Measurements from ENCODE around the gene LRRC7. TPM values are rescaled to one million over a fixed set of nuclear protein-coding genes. Genes with fewer than 3 reads are reported as not detected.

LRRC7 gene
- polyA plus RNA-seq, 1 of the 3 experiments (the other 2 are of a cell fraction), result 0.02 TPM

DNA sequence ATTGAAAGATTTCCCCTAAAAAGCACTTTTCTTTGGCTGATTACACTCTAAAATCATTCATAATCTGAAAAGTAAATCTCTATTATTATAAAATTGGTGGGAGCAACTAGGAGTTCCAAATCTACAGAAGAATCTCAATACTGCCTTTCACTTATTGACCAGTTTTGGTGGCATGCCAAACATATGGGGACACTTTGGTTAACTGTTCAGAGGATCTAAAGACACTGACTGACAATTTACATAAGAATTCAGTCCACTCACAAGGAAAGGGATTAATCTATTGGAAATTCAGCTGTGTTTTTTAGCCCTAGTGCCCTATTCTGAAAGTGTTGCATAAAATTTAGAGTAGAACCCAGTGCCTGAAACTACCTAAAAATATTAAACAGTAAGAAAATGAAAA, 524.1 kb downstream of the LRRC7 start:
- Histone ChIP-seq H3K36me3 (replicated peaks in 1 of 2; ENCODE audit: control insufficient read depth in 1 of 2, insufficient read depth in 2 of 2, low read length in 1 of 2) (no peaks in the 10 kb centered on the region), H2AFZ (ENCODE audit: low read depth) (peak overlapping the region; percentile 49; the same call in 1 of the 2 replicates), H3K9me2 (no peaks in the 10 kb centered on the region), H3K9ac (no peak overlapping the region), H3K79me2 (ENCODE audit: insufficient read depth) (no peaks in the 10 kb centered on the region), H3K9me3 (no peaks in the 10 kb centered on the region; the same call in 1 of the 2 replicates), H3K27ac (ENCODE audit: low read depth in 2 of 2, low read length in 1 of 2) (no peak overlapping the region), H3K4me1 (ENCODE audit: control insufficient read depth in 1 of 2, insufficient read depth in 2 of 2, low read depth in 1 of 2, low read length in 1 of 2) (peaks cover 3 to 8% of the 10 kb centered on the region in 2 experiments; a peak in 2 of 4 replicates), H4K20me1 (ENCODE audit: insufficient read depth) (no peaks in the 10 kb centered on the region), H3K4me3 (ENCODE audit: low read depth in 2 of 2, low read length in 1 of 2) (no peak overlapping the region), H3K27me3 (ENCODE audit: insufficient read depth) (no peaks in the 10 kb centered on the region), H3K4me2 (no peak overlapping the region), H3F3A (replicated peaks; ENCODE audit: insufficient read depth) (no peaks in the 10 kb centered on the region)
- ChIA-PET CTCF (interaction anchor here (0.8 to 1.2 kb wide), 2 partner anchors 12 to 58 kb away, joined by 3 read pairs; no protein-coding TSS in a partner anchor), POLR2A (no interaction called here)
- DNase-seq, result no peak
- TF ChIP-seq TAF1 (IDR thresholded peaks at IDR 0.05; ENCODE audit: borderline replicate concordance, low read depth, low read length), result no peak
- no peak for TF ChIP-seq SMC3 (IDR thresholded peaks at IDR 0.05; ENCODE audit: low read depth, low read length)
- TF ChIP-seq RFX5 (IDR thresholded peaks at IDR 0.05; ENCODE audit: low read length), result no peak
- TF ChIP-seq MEF2A (IDR thresholded peaks at IDR 0.05; ENCODE audit: borderline replicate concordance, low read depth), result no peak
- no peak for TF ChIP-seq YY1 (IDR thresholded peaks at IDR 0.05; ENCODE audit: low read depth)
- TF ChIP-seq MXI1 (IDR thresholded peaks at IDR 0.05; ENCODE audit: low read depth, low read length), result no peak
- no peak for TF ChIP-seq FOXM1 (IDR thresholded peaks at IDR 0.05; ENCODE audit: low read depth)
- TF ChIP-seq REST (IDR thresholded peaks at IDR 0.05; ENCODE audit: low read depth, low read length), result no peak
- TF ChIP-seq TCF12 (IDR thresholded peaks at IDR 0.05), result no peak
- TF ChIP-seq NFIC (IDR thresholded peaks at IDR 0.05; ENCODE audit: borderline replicate concordance), result no peak
- no peak for TF ChIP-seq NRF1 (IDR thresholded peaks at IDR 0.05; ENCODE audit: low read depth, low read length)

DNA sequence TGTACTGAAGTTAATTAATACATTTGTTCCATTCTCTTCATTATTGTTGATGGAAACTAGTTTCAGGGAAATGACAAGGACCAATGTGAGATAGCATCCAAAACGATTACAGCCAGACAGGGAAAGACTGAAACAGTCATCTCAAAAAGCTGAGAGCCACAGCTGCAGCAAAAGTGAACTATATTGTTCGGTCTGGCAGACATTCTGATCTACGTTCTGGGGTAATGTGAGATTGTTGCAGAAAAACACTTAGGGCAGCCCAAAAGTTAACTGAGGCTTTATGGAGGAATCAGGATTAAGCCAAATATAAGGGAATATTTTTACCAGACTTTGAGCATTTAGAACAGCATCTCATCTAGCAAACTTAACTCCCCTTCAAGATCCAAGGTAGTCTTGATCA, 524.8 kb downstream of the LRRC7 start:
- WGBS (ENCODE audit: low lambda C conversion rate), result 42% methylated on average over 3 of the region's 3 CpGs
- no peak overlapping the region for H3K4me2 ChIP-seq

More for the DNA sequence above, 524.8 kb downstream of the LRRC7 start:
- TF ChIP-seq FOXJ3 (CRISPR knock-in tag; IDR thresholded peaks at IDR 0.05), result no peak
- TF ChIP-seq SIN3A (IDR thresholded peaks at IDR 0.05; ENCODE audit: borderline replicate concordance, low read depth, low read length), result no peak
- no peak for TF ChIP-seq POLR2AphosphoS5 (IDR thresholded peaks at IDR 0.05; ENCODE audit: low read depth, low read length)
- no peaks in the 10 kb centered on the region for H3K79me2 ChIP-seq (ENCODE audit: insufficient read depth)
- no peak overlapping the region for H3K4me3 ChIP-seq (ENCODE audit: low read depth in 2 of 2, low read length in 1 of 2)
- ChIA-PET CTCF (interaction anchor here (1.2 kb wide), 1 partner anchor 11 kb away, joined by 3 read pairs; no protein-coding TSS in a partner anchor), POLR2A (no interaction called here)
- DNase-seq, result no peak
- no peaks in the 10 kb centered on the region for H4K20me1 ChIP-seq (ENCODE audit: insufficient read depth)
- no peak overlapping the region for H3K9ac ChIP-seq
- H3K9me2 ChIP-seq, result no peaks in the 10 kb centered on the region
- no peaks in the 10 kb centered on the region for H3F3A ChIP-seq (replicated peaks; ENCODE audit: insufficient read depth)
- H3K36me3 ChIP-seq (replicated peaks in 1 of 2; ENCODE audit: control insufficient read depth in 1 of 2, insufficient read depth in 2 of 2, low read length in 1 of 2), result no peaks in the 10 kb centered on the region
- no peaks in the 10 kb centered on the region; the same call in 1 of the 2 replicates for H3K9me3 ChIP-seq
- H2AFZ ChIP-seq (ENCODE audit: low read depth), result no peak overlapping the region
- H3K27me3 ChIP-seq (ENCODE audit: insufficient read depth), result no peaks in the 10 kb centered on the region
- H3K27ac ChIP-seq (ENCODE audit: low read depth in 2 of 2, low read length in 1 of 2), result no peak overlapping the region; a peak in 1 of 4 replicates
- H3K4me1 ChIP-seq (ENCODE audit: control insufficient read depth in 1 of 2, insufficient read depth in 2 of 2, low read depth in 1 of 2, low read length in 1 of 2), result peaks cover 3 to 8% of the 10 kb centered on the region in 2 experiments; a peak in 2 of 4 replicates

All from SK-N-SH (cell line).